NCI-H526 (cell line): ENCODE measurements around the gene GPR132.

Experiments
- DNase-seq, 2 experiments: peaks; one replicate each; lab custom pipeline; 2025; lab: John Stamatoyannopoulos, UW

Gene GPR132

DNA sequence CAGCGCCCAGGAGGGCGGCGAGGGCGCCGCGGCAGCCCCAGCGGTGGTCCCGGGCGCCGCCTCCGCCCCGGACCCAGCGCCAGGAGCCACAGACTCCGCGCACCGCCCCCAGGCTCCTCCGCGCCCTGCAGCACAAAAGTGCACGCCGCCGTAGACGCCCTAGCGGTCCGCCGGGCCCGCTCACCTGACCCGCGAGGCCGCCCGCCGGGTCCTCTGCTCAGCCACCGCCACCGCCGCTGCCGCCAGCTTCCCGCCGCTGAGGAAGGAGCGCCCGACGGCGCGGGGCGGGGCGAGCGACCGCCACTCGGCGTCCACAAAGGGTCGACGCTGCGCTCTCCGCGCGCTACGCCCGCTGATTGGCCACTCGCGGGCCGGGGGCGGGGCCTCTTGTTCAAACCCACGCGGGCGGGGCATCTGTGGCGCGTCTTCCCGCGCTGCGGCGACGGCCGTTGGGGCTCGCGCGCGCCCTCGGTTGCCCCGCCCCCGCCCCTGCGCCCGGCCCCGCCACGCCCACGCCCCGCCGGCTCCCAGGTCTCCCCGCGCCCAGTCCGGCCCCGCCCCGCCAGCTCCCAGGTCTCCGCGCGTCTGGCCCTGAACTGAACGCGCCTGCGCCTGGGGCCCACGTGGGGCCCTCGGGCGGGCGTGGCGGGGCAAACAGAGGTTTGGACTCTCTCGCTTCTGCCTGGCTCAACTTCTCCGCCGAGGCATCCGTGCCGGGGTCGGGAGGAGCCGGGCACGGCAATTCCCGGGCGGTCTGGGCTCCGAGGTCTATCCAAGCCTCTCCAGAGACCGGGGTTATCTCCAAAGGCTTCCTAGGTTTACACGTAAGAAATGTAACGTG lies 44.2 kb downstream of the GPR132 start, which contains the start of gene CDCA4:
CDCA4 (minus strand) TSS at position 269 of the 841 bp plus-strand sequence. CDS start 9,154 bp downstream, outside the sequence.
- DNase-seq, result peak; percentile 93 to 99

DNA sequence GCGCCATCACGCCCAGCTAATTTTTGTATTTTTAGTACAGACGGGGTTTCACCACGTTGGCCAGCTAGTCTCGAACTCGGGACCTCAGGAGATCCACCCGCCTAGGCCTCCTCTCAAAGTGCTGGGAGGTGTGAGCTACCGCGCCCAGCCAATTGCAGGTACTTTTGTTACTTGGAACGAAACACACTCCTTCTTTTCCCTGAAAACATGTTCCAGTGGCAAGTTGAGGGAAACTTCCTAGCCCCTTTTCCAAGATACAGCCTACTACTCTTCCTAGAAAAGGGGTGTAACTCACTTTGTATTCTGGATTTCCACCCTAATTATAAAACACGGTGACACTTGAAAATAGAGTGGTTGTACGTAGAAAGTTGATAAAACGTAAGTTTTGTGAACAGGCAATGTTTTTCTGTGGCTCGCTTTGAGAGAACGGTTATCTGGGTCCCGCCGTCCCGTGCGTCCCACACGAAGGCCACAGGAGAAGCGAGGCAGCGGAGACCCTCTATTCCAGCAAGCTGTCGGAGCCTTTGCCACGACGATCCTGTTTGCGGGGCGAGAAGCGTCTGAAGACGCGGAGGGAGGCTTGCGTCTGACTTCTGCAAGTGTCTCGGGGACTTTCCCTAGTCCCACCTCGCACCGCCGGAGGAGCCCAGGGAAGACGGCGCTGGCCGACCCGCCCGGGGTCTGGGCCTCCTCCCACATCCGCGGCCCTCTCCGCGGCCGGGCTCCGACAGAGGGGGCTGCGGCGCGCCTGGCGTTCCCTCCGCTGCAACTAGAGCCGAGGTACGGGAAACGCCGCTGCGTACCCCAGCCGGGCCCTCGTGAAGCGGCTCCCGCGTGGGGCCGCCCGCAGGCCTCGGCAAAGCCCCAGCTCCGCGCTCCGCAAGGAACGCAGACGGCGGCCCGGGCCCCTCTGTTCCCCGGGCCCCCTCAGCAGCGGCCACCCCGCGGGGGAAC lies 45.1 kb downstream of the GPR132 start:
- DNase-seq, result no peak

DNA sequence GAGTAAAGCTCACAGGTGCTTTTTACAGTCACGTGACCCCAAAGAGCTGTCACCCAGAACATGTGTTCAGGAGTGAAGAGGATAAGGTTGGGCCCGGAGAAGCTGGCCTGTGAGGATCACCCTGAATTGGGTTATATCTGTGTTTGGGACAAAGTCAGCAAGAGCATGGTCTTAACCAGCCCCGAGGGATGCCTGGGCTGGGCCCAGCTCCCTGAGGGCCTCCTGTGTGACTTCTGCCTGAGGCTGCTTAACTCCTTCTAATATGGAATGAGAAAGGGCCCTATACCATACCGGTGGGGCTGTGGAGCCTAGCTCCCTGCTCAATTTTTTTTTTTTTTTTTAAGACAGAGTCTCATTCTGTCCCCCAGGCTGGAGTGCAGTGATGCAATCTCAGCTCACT lies 46.8 kb downstream of the GPR132 start:
- no peak for DNase-seq

DNA sequence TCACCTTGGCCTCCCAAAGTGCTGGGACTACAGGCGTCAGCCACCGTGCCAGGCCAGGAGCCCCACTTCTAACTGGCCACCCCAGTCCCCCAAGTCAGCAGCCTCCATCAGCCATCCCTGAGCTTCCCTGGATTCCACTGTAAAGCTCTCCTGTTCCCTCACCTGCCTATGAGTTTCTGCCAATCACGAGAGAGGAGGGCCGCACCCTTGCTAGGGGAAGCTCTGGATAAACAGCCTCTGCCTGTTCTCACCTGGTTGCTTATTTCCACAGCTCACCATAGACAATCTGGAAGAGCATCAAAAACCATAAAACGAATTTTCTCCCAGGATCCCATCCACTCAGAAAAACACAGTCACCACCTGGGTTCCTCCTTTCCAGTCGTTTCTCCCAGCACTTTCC lies 49.3 kb downstream of the GPR132 start:
- DNase-seq, result peak in 1 of 2 experiments; percentile 52

DNA sequence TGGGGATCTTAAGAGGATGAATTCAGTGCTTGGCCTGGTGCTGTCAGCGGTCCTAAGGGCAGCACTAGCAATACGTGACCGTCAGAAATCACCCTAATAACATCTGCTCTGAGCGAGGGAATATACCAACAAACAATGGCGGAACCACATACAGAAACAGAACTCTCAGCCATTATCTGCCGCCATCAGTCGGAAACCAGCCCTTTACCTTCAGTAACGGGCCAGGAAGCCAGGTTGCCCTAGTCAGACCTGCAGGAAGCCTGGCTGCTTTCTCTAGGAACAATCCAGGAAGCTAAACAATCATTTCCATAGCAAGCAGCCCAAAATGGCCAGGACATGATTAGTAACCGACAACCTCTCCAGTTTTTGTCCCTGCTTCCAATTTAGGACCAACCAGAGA lies 50.0 kb downstream of the GPR132 start:
- DNase-seq, result no peak

DNA sequence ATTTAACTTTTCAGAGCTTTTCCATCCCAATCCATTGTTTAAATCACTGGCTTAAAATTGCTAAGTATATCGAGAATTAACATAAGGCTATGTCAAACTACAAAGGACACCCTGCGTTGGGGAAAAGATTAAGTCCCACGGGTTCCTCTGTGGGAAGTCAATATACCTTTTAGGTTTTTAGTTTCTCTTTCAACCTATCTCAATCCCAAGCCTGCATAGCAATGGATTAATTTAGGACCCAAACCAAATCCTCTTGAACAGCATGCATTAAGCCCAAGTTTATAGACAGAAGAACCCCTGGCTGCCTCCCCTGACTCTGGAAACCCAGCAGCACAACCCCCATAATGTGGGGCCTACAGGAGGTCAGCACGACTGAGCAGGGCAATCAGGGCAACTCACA lies 50.6 kb downstream of the GPR132 start:
- no peak for DNase-seq

DNA sequence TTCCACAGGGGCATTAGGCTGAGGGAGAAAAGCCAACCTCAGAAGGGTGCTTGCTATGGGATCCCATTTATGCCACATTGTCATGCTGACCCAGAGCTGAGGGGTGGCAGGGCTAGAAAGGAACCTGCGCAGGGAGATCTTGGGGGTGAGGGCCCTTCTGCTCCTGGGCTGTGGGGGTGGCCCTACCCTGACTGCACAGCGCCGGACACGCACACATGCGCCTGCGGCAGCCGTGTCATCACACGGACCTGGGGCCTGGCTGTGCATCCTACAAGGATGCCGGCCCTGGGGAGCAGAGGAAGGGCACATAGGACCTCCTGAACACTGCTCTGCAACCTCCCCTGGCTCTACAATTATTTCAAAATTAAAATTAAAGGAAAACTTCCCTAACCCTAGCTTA lies 51.2 kb downstream of the GPR132 start:
- no peak for DNase-seq

DNA sequence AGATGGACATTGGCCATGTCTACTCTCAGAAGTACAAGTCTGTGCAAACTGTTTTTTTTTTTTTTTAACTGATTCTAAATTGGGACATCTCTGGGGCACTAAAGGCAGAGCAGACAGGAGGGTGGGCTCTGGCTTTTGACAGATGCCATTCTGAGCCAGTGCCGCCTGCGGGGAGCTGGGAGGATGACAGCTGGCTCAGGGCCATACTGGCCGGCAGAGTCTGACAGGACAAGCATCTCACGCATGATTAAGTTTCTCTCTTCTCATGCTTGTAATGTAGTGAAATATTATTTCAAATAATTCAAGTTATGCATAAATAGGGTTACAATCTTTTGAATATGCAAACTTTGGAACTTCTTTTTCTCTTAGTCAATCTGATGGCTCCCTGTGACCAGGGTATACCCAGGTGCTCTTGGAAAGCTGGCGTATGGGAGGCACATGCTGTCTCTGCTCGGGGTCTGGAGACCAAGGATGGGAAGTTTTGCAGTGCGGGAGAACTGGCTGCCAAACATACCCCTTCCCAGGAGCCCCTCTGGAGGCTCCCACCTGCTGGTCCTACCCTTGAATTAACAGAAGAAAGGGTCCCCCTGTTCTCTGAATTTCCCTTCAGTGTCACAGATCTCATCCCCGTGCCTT lies 52.0 kb downstream of the GPR132 start:
- DNase-seq, result peak; percentile 90 to 92

DNA sequence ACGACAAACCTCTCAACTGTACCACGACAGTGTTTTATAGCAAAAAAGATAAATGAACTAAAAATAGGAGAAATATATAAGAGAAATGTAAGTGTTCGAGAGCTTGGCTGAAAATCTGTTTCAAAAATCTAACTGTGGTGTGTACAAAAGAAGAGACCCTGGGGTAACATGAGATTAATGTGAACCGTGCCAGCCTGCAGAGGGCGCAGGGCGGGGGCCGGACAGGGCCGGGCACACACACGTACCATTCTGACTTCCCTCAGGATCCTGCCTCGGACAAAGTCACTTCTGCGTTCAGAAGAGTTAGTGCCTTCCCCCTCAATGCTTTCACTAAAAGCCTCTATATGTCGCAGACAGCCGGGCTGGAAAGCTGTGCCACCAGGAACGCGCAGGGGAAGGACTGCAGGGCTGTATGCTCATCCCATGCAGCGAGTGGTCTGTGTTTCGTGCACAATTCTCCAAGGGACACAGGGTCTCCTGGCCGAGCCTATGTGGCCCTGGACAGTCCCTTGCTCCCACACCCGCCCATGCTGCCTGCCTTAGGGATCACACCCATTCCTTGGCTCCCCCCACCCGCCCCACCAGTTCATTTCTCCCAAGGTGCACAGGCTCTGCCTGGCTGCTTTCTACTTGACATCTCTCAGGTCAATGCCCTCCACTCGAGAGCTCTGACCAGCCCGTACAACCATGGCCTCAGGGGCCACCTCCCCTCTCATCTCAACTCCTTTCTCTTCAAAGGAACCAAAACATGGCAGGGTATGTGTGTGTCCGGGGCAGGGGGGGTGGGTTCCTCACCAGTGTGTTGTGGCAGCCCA lies 52.9 kb downstream of the GPR132 start:
- peak; percentile 46 to 74 for DNase-seq

DNA sequence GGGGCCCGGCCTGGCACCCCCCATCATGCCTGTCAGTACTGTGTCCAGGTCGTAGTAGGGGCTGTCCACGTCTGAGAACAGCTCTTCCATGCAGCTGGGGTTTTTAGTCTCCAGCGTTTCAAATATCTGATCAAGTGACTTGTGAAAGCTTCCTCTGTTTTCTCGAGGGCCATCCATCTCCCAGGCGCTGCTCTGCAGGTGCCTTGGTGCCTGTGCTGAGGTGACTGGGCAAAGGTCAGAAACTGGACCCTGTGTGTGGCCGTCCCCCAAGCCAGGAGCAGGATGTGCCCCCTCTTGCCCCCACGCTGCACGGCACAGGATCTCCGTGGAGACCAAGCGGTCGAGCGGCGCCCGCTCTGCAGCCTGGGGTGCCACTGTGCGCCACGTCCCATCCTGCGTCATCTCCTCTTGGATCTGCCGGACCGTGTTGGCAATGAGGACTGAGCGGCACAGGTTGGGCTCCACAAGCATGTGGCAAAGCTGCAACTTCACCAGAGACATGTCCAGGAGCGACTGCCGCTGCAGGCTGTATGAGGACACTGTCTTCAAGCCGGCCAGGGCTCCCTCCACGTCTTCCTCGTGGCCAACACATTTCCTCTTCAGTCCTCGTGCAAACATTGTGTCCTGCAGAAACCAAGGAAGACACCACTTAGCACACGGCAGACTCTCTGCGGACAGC lies 53.8 kb downstream of the GPR132 start:
- DNase-seq, result no peak

DNA sequence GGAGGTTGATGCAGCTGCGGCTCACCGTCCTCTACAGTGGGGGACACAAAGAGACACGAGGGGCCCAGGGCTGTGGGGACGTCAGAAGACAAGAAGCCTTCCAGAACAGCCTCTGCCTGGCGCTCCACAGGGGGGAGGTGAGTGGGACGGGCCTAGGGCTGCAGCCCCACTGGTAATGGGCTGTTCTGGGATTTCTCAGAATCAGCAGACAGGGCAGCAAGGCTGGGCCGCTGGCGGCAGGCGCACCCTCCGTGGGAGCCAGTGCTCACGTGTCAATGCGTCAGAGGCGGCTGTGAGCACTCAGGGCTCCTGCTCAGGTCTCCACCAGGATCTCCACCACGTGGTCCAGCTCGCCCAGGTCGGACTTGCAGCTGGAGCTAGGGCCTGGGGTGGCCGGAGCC lies 54.3 kb downstream of the GPR132 start:
- DNase-seq, result no peak

DNA sequence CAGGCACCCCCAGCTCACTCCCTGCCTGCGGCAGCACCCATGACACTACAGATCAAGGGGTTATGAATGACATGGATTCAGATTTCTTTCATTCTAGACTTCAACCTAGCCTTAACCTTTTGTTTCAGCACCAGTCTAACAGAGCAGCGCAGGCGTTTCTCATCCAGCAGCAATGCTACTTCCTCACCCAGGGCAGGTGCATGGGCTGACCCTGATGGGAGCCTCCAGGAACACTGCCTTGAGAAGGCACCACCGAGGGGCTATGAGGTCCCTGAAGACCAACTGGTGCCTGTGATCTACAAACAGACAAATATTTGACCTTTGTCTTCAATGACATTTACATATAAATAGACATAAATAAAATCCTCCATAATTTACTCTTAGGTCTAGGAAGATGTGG lies 55.1 kb downstream of the GPR132 start:
- DNase-seq, result no peak

DNA sequence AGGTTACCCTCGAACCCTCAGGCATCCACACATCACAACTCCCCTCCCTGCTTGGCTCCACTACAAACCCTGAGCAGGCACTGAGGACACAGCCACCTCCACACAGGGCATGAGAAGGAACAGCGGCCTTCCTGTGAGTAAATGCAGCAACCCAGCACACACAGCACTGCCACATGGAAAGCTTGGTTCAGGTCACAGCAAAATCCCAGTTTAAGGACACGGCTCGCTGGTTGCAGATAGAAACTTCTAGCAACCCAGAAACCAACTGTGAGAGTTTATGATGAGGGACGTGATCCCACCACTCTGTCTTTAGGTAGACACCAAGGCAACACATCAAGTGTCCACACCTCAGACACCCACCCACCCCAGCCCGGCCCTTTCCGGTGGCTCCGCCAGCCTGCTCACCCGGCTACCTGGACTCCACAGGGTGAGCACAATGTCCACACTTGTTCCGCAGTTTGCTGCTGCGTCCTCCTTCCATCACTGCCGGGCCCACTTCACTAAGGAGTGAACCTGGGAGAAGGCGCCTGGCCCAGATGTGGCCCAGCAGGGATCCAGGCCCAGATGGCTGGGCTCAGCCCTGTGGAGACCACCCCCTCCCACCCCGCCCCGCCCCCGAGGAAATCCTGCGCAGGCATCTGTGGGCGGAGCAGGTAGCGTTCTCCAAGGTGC lies 57.5 kb downstream of the GPR132 start:
- no peak for DNase-seq

DNA sequence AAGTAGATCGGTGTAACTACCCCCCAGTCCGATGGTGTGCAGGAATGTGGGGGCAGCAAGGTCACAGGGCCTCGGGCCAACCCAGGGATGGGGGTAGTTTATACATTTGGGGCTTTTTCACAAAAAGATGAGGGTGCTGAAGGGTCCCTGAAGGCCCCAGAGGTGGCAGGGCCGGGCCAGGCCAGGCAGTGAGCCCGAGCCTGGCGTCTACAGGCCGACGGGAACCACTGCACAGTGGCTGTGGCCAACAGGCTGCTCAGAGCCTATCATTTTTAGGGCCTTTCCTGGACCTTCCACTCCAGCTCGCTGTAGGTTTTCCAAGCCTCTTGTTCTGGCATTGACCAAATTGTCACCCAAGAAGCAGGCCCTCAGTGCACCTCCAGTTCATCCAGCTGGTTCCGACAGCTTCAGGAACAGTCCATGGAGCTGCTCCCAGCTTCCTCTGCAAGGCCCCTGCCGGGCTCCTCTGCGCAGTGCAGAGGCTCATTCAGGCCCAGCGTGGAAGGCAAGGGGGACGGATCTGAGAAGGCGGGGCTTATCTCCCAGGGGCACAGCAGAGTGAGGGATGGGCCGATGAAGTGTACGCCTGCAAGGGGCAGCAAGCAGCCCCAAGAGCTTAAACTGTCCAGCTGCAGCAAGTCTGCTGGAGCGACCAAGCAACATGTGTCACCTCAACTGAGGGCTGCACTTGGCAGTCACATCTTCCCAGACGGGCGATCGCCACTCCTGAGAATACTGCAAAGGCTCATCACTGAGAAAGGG lies 58.2 kb downstream of the GPR132 start:
- no peak for DNase-seq

DNA sequence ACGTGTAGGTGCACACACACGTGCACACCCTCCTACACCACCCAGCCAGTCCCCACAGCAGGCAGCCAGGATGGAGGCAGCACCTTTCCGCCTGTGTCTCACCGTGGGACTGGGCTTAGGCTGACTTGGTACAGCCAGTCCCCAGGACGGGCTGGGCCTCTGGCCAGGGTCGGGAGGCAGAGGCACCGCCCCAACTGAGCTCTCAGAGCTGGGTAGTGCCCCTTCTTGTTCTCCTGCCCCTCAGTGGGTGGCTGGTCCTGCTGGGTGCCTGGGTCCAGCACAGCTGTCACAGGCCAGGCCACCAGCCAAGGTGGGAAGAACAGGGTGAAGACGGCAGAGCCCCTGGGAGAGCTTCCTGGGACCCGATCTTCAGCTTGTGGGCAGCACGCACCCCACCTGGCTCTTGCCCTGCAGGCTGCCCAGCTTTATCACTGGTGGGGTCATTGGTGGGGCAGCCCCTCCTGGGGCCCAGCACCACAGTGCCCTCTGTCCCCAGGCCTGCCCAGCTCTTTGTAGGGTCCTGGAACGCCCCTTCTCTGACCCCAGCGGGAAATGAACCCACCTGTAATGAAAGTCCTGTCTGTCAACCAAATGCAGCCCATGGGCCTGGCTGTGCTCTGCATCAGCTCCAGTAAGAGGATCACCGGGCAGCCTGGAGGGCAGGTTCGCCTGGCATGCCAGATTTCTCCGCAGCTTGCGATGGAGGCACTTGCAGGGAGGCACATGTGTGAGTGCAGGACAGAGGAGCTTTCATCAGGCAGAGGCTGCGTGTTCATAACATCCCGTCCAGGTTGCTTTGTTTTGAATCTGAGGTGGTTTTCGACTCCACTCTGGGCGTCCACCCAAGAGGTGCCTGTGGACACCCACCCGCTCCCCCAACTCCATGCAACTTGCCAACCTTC lies 59.0 kb downstream of the GPR132 start:
- no peak for DNase-seq

DNA sequence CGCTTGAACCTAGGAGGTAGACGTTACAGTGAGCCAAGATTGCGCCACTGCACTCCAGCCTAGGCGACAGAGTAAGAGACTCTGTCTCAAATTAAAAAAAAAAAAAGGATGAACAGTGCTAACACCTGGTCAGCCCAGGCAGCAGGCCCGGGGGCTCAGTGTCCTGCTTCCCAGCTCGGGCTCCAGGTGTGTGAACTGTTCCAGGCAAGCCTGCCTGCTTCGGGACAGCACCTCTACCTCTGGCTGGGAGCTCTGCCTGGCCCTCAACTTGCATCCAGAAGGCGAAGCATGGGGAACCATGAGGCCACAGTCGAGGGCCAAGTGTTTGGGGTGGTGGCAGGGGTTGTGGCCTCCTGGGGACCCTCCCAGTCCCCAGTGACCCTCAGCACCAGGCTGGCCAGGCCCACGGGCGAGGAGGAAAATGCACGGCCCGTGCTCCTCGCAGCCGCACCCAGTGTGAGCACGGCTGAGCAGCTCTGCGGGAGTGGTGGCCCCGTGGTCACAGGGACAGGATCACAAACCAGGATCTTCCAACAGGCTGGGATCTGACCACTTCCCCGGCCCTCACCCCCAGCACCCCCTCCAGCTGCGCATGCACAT lies 59.8 kb downstream of the GPR132 start:
- no peak for DNase-seq
